CD14-positive monocyte (primary cell): ENCODE results near the gene CSTF2T. TPM values are rescaled to one million over a fixed set of nuclear protein-coding genes. Genes with fewer than 3 reads are reported as not detected.

Experiments used
- DNase-seq, 3 donors: peaks; one replicate each; pipeline ENCODE4 v3.0.0-alpha.2; 2011 to 2022
- H2AFZ ChIP-seq: 2 replicates; pipeline ENCODE4 v1.6.0; 2012; ENCODE audit warnings: mild to moderate bottlenecking, low read depth, low read length, inconsistent platforms; ENCODE audit not compliant: insufficient read depth, poor library complexity, severe bottlenecking
- H3K27ac ChIP-seq, 2 donors: 1 replicate in 1 of 2; 2 replicates in 1 of 2; pipeline ENCODE4 v1.5.1; 2012 to 2013; ENCODE audit warnings: low read length in 2 of 2, control low read depth in 1 of 2, inconsistent platforms in 1 of 2, low read depth in 1 of 2, mild to moderate bottlenecking in 1 of 2
- H3K27me3 ChIP-seq, 2 donors: one replicate each; pipeline versions ENCODE4 v1.6.0 to v1.6.1; 2011 to 2013; ENCODE audit warnings: low read length in 2 of 2; ENCODE audit not compliant: control insufficient read depth in 2 of 2, insufficient read depth in 2 of 2
- H3K36me3 ChIP-seq, 2 donors: replicated peaks in 1 of 2; 1 replicate in 1 of 2; 2 replicates in 1 of 2; pipeline versions ENCODE4 v1.5.1 to v1.6.1; 2012 to 2013; ENCODE audit warnings: low read length in 2 of 2, control low read depth in 1 of 2, inconsistent platforms in 1 of 2, mild to moderate bottlenecking in 1 of 2; ENCODE audit not compliant: insufficient read depth in 2 of 2, control insufficient read depth in 1 of 2
- H3K4me1 ChIP-seq, 2 donors: 1 replicate in 1 of 2; 2 replicates in 1 of 2; pipeline versions ENCODE4 v1.5.1 to v1.6.1; 2012 to 2013; ENCODE audit warnings: low read length in 2 of 2, control low read depth in 1 of 2, inconsistent platforms in 1 of 2, mild to moderate bottlenecking in 1 of 2, moderate library complexity in 1 of 2; ENCODE audit not compliant: insufficient read depth in 2 of 2, control insufficient read depth in 1 of 2
- H3K4me2 ChIP-seq: replicated peaks from 2 replicates; pipeline ENCODE3; 2012; ENCODE audit warnings: low read length, moderate library complexity, mild to moderate bottlenecking; ENCODE audit not compliant: poor library complexity, severe bottlenecking; ENCODE audit errors: extremely low read depth
- H3K4me3 ChIP-seq, 3 experiments: fragments of 200-600 bp in 1 of 3; sonication (generic) in 1 of 3; replicated peaks in 1 of 3; 1 replicate in 2 of 3; 2 replicates in 1 of 3; pipeline ENCODE4 v1.5.1; 2011 to 2013; ENCODE audit warnings: low read length in 3 of 3, mild to moderate bottlenecking in 3 of 3, control low read depth in 2 of 3, low read depth in 2 of 3, inconsistent platforms in 1 of 3, moderate library complexity in 1 of 3
- H3K79me2 ChIP-seq: 2 replicates; pipeline ENCODE4 v1.6.0; 2012; ENCODE audit warnings: mild to moderate bottlenecking, control low read depth, inconsistent platforms, low read length, moderate library complexity; ENCODE audit not compliant: insufficient read depth
- H3K9ac ChIP-seq: 2 replicates; pipeline ENCODE4 v1.6.0; 2017; ENCODE audit warnings: low read length, mild to moderate bottlenecking; ENCODE audit not compliant: insufficient read depth, poor library complexity, severe bottlenecking
- H3K9me3 ChIP-seq, 2 donors: replicated peaks in 1 of 2; 1 replicate in 1 of 2; 2 replicates in 1 of 2; pipeline versions ENCODE4 v1.5.1 to v1.6.1; 2012 to 2013; ENCODE audit warnings: low read length in 2 of 2, control low read depth in 1 of 2; ENCODE audit not compliant: control insufficient read depth in 1 of 2, insufficient read depth in 1 of 2
- H4K20me1 ChIP-seq: 2 replicates; pipeline ENCODE4 v1.6.0; 2012; ENCODE audit warnings: mild to moderate bottlenecking, low read length, control low read depth, moderate library complexity; ENCODE audit not compliant: insufficient read depth
- H3K27ac Mint-ChIP-seq, 7 donors: one replicate each; pipeline ENCODE4 v1.8.0; 2020; ENCODE audit warnings: mild to moderate bottlenecking in 7 of 7, mixed read lengths in 7 of 7, moderate library complexity in 6 of 7, inconsistent platforms in 2 of 7
- H3K27me3 Mint-ChIP-seq, 3 donors: one replicate each; pipeline ENCODE4 v1.8.0; 2021 to 2022; ENCODE audit warnings: low read depth in 3 of 3, mild to moderate bottlenecking in 3 of 3, mixed read lengths in 3 of 3, moderate library complexity in 3 of 3, inconsistent platforms in 1 of 3
- H3K36me3 Mint-ChIP-seq, 2 donors: one replicate each; pipeline ENCODE4 v1.8.0; 2020; ENCODE audit warnings: mixed read lengths in 2 of 2, inconsistent platforms in 1 of 2, mild to moderate bottlenecking in 1 of 2
- H3K4me1 Mint-ChIP-seq: one replicate; pipeline ENCODE4 v1.8.0; 2020; ENCODE audit warnings: mild to moderate bottlenecking, mixed read lengths
- H3K4me3 Mint-ChIP-seq, 2 donors: one replicate each; pipeline ENCODE4 v1.8.0; 2020; ENCODE audit warnings: mild to moderate bottlenecking in 2 of 2, mixed read lengths in 2 of 2, moderate library complexity in 1 of 2
- H3K9me3 Mint-ChIP-seq, 7 donors: one replicate each; pipeline ENCODE4 v1.8.0; 2020 to 2022; ENCODE audit warnings: mixed read lengths in 7 of 7, mild to moderate bottlenecking in 6 of 7, moderate library complexity in 6 of 7, inconsistent platforms in 2 of 7
- CTCF ChIP-seq: fragments of 200-600 bp; IDR thresholded peaks from one replicate; pipeline ENCODE4 v1.8.0; 2022; ENCODE audit warnings: antibody characterized with exemption, mild to moderate bottlenecking
- whole genome bisulfite sequencing: methylation state at CpG from one replicate; pipeline ENCODE4 v1.1.5; 2013; ENCODE audit warnings: missing lambda C conversion rate; ENCODE audit not compliant: insufficient coverage; 5-methylcytosine and 5-hydroxymethylcytosine counted together
- intact Hi-C, 2 donors: fragments of 100-400 bp; cut with micrococcal nuclease; formaldehyde crosslinking; loops; one replicate each; pipeline versions ENCODE4 v1.15.0 to v1.15.1; 2023
- polyA plus RNA-seq, 3 donors: library from polyadenylated mRNA; depleted of rRNA in 1 of 3; unstranded in 2 of 3; stranded (reverse) in 1 of 3; fragments of 300-500 nt in 2 of 3; fragments of >200 nt in 1 of 3; fragmentation: Illumina TruSeq in 2 of 3; gene quantifications; 1 replicate in 2 of 3; 2 replicates in 1 of 3; pipeline ENCODE4 v1.2.3, GENCODE V29; 2012 to 2021

Gene CSTF2T
- polyA plus RNA-seq, 3 donors, result 1.7 to 11.0 (median 7.4) TPM

DNA sequence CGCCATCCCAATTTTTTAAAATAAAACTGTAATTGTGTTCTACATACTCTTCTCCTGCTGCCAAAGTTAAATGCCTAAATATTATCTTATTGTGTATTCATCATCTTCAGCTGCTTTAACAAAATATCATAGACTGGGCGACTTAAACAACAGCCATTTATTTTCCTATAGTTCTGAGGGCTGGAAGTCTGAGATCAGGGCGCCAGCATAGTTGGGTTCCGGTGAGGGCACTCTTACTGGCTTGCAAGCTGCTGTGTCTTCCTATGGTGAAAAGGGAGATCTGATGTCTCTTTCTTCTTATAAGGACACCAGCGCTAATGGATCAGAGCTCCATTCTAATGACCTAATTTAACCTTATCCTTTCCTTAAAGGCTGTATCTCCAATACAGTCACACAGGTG, 30.4 kb downstream of the CSTF2T start:
- Histone ChIP-seq H3K4me3 (no peak overlapping the region), H3K4me2 (no peak overlapping the region), H3K9me3 (peaks cover 0 to 6% of the 10 kb centered on the region in 2 donors), H3K79me2 (no peaks in the 10 kb centered on the region), H3K4me1 (no peaks in the 10 kb centered on the region), H3K9ac (no peak overlapping the region), H2AFZ (no peak overlapping the region), H4K20me1 (no peaks in the 10 kb centered on the region), H3K27me3 (no peaks in the 10 kb centered on the region), H3K27ac (no peak overlapping the region), H3K36me3 (no peaks in the 10 kb centered on the region)
- no CpG with 5 or more reads among the region's 5 CpGs for WGBS
- DNase-seq, result no peak
- no peak overlapping the region for H3K27ac Mint-ChIP-seq
- no peaks in the 10 kb centered on the region for H3K27me3 Mint-ChIP-seq
- no peak overlapping the region for H3K4me3 Mint-ChIP-seq
- H3K4me1 Mint-ChIP-seq, result no peaks in the 10 kb centered on the region
- TF ChIP-seq CTCF, result no peak
- H3K36me3 Mint-ChIP-seq, result no peaks in the 10 kb centered on the region
- peaks cover 0 to 9% (median 4%) of the 10 kb centered on the region in 7 donors for H3K9me3 Mint-ChIP-seq
- intact Hi-C loops, result no loop called here

DNA sequence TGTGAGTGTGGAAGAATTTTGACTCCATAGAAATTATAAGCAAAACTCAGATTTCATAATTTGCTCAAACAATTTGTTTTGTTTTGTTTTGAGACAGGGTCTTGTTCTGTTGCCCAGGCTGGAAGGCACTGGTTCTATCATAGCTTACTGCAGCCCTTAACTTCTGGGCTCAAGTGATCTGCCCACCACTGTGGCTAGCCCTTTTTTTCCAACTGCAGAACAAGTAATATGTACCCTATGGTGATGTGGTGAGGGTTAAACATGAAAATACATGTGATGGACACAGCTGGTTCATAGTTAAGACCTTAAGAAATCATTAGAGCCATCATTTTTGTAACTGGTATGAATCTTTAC, 31.1 kb downstream of the CSTF2T start:
- Histone ChIP-seq H3K79me2 (no peaks in the 10 kb centered on the region), H3K36me3 (no peaks in the 10 kb centered on the region), H3K27ac (no peak overlapping the region), H4K20me1 (no peaks in the 10 kb centered on the region), H2AFZ (no peak overlapping the region), H3K4me1 (no peaks in the 10 kb centered on the region), H3K4me3 (no peak overlapping the region), H3K9ac (no peak overlapping the region), H3K9me3 (peaks cover 0 to 6% of the 10 kb centered on the region in 2 donors), H3K27me3 (no peaks in the 10 kb centered on the region), H3K4me2 (no peak overlapping the region)
- Mint-ChIP-seq H3K9me3 (peaks cover 0 to 9% (median 4%) of the 10 kb centered on the region in 7 donors), H3K27ac (no peak overlapping the region), H3K36me3 (no peaks in the 10 kb centered on the region), H3K27me3 (no peaks in the 10 kb centered on the region), H3K4me1 (no peaks in the 10 kb centered on the region), H3K4me3 (no peak overlapping the region)
- intact Hi-C loops, result no loop called here
- no peak for TF ChIP-seq CTCF
- no peak for DNase-seq
